ENCODE results near the gene HTR1D. TPM values are rescaled to one million over a fixed set of nuclear protein-coding genes. Genes with fewer than 3 reads are reported as not detected.
"Not testable (repeated sequence)": the region's sequence is repeated elsewhere in the genome, so short reads cannot be mapped to it uniquely, and the experiment has no call there.

Gene HTR1D
- total RNA-seq, 2 donors from 2014 or later: not detected

DNA sequence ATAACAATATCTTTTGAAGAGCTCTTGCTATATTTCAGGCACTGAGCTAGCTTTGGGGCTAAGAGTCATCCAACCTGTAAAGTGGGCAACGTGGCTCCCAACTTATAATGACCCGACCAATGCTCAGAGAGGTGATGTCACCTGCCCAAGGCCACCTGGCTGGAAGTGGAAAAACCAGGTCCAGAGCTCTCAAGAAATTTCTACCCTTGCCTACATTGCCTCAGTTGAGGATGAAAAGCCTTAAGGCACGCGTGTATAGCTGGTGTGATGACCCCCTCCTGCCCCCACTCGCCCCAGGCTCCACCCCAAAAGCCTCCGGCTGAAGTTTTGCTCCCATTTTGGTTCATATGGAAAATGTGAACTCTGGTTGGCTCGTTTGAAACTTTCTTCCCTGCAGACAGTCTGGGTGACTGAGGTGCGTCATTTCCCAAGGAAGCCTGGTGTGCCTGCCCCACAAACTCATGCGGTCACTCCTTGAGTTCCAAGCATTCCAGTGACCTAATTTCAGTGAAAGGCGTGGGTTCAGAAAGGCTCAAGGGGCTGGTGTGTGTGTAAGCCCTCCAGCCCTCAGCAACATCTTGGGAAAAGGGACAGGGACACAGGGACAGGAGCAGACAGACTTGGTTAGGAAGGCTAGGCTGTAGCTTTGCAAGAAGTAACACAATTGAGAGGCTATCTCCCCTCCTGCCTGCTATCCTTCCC, 20.5 kb downstream of the HTR1D start:
- no peak for ATAC-seq (ENCODE audit: insufficient number of reproducible peaks, low FRiP score, low read depth)

GRCh38 chr1:23194119-23194984, 22.9 kb downstream of the HTR1D start:
- no peak overlapping the region for H3K4me3 ChIP-seq
- no peaks in the 10 kb centered on the region for H3K36me3 ChIP-seq
- no peak for ATAC-seq (ENCODE audit: insufficient number of reproducible peaks, low FRiP score, low read depth)
- no peak overlapping the region for H3K27ac ChIP-seq
- no peaks in the 10 kb centered on the region for H3K27me3 ChIP-seq (replicated peaks; ENCODE audit: insufficient read depth)
- no peak for DNase-seq (ENCODE audit: low spot score)
- H3K4me1 ChIP-seq (ENCODE audit: control insufficient read depth in 1 of 2, low read depth in 2 of 2): no peaks in the 10 kb centered on the region
- TF ChIP-seq, protein P1, sequence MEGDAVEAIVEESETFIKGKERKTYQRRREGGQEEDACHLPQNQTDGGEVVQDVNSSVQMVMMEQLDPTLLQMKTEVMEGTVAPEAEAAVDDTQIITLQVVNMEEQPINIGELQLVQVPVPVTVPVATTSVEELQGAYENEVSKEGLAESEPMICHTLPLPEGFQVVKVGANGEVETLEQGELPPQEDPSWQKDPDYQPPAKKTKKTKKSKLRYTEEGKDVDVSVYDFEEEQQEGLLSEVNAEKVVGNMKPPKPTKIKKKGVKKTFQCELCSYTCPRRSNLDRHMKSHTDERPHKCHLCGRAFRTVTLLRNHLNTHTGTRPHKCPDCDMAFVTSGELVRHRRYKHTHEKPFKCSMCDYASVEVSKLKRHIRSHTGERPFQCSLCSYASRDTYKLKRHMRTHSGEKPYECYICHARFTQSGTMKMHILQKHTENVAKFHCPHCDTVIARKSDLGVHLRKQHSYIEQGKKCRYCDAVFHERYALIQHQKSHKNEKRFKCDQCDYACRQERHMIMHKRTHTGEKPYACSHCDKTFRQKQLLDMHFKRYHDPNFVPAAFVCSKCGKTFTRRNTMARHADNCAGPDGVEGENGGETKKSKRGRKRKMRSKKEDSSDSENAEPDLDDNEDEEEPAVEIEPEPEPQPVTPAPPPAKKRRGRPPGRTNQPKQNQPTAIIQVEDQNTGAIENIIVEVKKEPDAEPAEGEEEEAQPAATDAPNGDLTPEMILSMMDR (IDR thresholded peaks at IDR 0.05): no peak
- no peaks in the 10 kb centered on the region for H3K9me3 ChIP-seq

More for the DNA sequence above, 20.5 kb downstream of the HTR1D start:
- Histone ChIP-seq H3K4me3 (no peak overlapping the region), H3K9me3 (no peaks in the 10 kb centered on the region), H3K4me1 (ENCODE audit: control insufficient read depth in 1 of 2, low read depth in 2 of 2) (no peaks in the 10 kb centered on the region), H3K27ac (no peak overlapping the region), H3K27me3 (replicated peaks; ENCODE audit: insufficient read depth) (no peaks in the 10 kb centered on the region), H3K36me3 (no peaks in the 10 kb centered on the region)
- no peak for DNase-seq (ENCODE audit: low spot score)
- TF ChIP-seq, protein P1 (IDR thresholded peaks at IDR 0.05): no peak

DNA sequence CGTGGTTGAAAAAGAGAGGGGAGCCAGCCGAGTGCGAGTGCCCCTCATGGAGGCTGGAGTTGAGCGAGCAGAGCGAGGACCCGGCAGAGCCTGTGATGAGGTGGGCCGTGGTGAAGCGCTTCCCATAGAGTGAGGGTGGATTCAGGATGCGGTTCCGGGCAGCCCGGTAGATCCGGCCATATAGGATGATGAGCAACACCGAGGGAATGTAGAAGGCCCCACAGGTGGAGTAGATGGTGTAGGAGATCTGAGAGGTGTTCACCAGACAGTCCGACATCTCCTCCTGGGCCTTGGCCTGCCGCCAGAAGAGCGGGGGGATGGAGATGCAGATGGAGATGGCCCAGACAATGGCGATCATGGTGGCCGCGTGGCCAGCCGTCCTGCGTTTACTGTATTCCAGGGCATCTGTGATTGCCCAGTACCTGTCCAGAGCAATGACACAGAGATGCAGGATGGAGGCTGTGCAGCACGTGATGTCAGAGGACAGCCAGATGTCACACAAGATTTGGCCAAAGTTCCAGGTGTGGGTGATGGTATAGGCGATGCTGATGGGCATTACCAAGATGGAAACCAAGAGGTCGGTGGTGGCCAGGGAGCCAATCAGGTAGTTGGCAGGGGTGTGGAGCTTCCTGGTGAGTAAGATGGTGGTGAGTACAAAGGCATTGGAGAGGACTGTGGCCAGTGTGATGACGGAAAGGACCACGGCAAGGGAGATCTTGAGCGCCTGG, 23.7 kb downstream of the HTR1D start:
- no peaks in the 10 kb centered on the region for H3K36me3 ChIP-seq
- no peak overlapping the region for H3K27ac ChIP-seq
- no peaks in the 10 kb centered on the region for H3K4me1 ChIP-seq (ENCODE audit: control insufficient read depth in 1 of 2, low read depth in 2 of 2)
- ATAC-seq (ENCODE audit: insufficient number of reproducible peaks, low FRiP score, low read depth) (no peak), DNase-seq (ENCODE audit: low spot score) (no peak)
- no peak overlapping the region for H3K4me3 ChIP-seq
- TF ChIP-seq, protein P1 (IDR thresholded peaks at IDR 0.05): no peak
- no peaks in the 10 kb centered on the region for H3K27me3 ChIP-seq (replicated peaks; ENCODE audit: insufficient read depth)
- H3K9me3 ChIP-seq: no peaks in the 10 kb centered on the region

- H3K9me3 ChIP-seq: no peaks in the 10 kb centered on the region
- H3K4me3 ChIP-seq: no peak overlapping the region
- H3K36me3 ChIP-seq: no peaks in the 10 kb centered on the region
- no peaks in the 10 kb centered on the region for H3K27me3 ChIP-seq (replicated peaks; ENCODE audit: insufficient read depth)
- DNase-seq (ENCODE audit: low spot score) (no peak), ATAC-seq (ENCODE audit: insufficient number of reproducible peaks, low FRiP score, low read depth) (no peak)
- no peaks in the 10 kb centered on the region for H3K4me1 ChIP-seq (ENCODE audit: control insufficient read depth in 1 of 2, low read depth in 2 of 2)
- no peak overlapping the region for H3K27ac ChIP-seq
- TF ChIP-seq, protein P1 (IDR thresholded peaks at IDR 0.05): no peak
Observed at GRCh38 chr1:23191199-23191598, 26.1 kb downstream of the HTR1D start.

- not testable (repeated sequence) for H3K36me3 ChIP-seq; H3K27me3 ChIP-seq (replicated peaks; ENCODE audit: insufficient read depth); DNase-seq (ENCODE audit: low spot score); H3K4me3 ChIP-seq; H3K27ac ChIP-seq; ATAC-seq (ENCODE audit: insufficient number of reproducible peaks, low FRiP score, low read depth); H3K4me1 ChIP-seq (ENCODE audit: control insufficient read depth in 1 of 2, low read depth in 2 of 2); H3K9me3 ChIP-seq
Observed at GRCh38 chr1:23188936-23189452, 28.3 kb downstream of the HTR1D start.

All from thoracic aorta (tissue), 2 donors.